ENCODE data around the gene DIMT1.

DNA sequence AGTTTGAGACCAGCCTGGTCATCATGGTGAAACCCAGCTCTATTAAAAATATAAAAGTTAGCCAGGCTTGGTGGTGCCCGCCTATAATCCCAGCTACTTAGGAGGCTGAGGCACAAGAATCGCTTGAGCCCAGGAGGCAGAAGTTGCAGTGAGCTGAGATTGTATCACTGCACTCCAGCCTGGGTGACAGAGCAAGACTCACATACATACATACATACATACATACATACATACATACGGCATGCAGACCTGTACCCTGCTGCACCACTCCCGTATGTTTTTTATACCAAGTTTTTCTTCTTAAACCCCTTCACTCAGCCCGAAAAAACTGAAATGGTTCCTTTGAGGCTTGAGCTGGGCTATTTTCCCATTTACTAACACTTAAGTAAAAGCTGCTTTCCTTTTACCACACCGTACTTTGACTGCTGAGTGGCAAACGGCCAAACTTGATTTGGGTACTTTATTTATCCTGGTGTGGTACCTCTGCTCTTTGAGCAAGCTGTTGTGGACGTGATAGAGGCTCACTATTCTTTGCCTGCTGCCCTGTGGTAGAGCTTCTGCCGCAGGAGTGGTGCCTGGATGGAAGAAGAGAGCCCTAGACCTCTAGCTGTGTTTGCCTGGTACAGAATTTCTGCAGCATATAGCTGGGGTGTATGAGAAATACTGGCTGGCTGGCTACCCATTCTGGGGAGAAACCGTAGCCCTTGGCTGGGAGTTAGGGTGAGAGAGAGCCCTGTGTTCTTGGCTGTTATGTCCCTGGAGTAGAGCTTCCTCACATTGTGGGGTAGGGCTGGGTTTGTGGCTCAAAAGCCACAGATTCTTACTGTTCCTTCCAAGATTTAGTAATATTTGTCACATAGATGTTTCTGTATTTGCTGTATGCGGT lies 28.3 kb upstream of the DIMT1 start:
- TF ChIP-seq, protein P1, sequence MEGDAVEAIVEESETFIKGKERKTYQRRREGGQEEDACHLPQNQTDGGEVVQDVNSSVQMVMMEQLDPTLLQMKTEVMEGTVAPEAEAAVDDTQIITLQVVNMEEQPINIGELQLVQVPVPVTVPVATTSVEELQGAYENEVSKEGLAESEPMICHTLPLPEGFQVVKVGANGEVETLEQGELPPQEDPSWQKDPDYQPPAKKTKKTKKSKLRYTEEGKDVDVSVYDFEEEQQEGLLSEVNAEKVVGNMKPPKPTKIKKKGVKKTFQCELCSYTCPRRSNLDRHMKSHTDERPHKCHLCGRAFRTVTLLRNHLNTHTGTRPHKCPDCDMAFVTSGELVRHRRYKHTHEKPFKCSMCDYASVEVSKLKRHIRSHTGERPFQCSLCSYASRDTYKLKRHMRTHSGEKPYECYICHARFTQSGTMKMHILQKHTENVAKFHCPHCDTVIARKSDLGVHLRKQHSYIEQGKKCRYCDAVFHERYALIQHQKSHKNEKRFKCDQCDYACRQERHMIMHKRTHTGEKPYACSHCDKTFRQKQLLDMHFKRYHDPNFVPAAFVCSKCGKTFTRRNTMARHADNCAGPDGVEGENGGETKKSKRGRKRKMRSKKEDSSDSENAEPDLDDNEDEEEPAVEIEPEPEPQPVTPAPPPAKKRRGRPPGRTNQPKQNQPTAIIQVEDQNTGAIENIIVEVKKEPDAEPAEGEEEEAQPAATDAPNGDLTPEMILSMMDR (conservative IDR thresholded peaks at IDR 0.05; ENCODE audit: low read depth, low read length), result no peak
- TF ChIP-seq RCOR1 (IDR thresholded peaks at IDR 0.05; ENCODE audit: insufficient replicate concordance, low read length), result no peak
- TF ChIP-seq, protein P2, sequence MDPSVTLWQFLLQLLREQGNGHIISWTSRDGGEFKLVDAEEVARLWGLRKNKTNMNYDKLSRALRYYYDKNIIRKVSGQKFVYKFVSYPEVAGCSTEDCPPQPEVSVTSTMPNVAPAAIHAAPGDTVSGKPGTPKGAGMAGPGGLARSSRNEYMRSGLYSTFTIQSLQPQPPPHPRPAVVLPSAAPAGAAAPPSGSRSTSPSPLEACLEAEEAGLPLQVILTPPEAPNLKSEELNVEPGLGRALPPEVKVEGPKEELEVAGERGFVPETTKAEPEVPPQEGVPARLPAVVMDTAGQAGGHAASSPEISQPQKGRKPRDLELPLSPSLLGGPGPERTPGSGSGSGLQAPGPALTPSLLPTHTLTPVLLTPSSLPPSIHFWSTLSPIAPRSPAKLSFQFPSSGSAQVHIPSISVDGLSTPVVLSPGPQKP (IDR thresholded peaks at IDR 0.05; ENCODE audit: borderline replicate concordance, low read depth, low read length), result no peak
- no peak for TF ChIP-seq MAFK (IDR thresholded peaks at IDR 0.05; ENCODE audit: low read depth, low read length)
- no peak for TF ChIP-seq POLR2A (IDR thresholded peaks at IDR 0.05; ENCODE audit: low read depth, low read length)
- no peak for TF ChIP-seq RAD21 (IDR thresholded peaks at IDR 0.05; ENCODE audit: low read length)
- no peak for TF ChIP-seq SMC3 (IDR thresholded peaks at IDR 0.05; ENCODE audit: low read depth, low read length)
- no peak for TF ChIP-seq MAZ (IDR thresholded peaks at IDR 0.05; ENCODE audit: borderline replicate concordance, low read depth, low read length)
- no peak for TF ChIP-seq FOS (IDR thresholded peaks at IDR 0.05; ENCODE audit: low read depth, low read length)
- TF ChIP-seq CEBPB (IDR thresholded peaks at IDR 0.05; ENCODE audit: low read depth, low read length), result no peak
- TF ChIP-seq RFX5 (IDR thresholded peaks at IDR 0.05; ENCODE audit: low read depth, low read length), result no peak
- TF ChIP-seq, protein P3, sequence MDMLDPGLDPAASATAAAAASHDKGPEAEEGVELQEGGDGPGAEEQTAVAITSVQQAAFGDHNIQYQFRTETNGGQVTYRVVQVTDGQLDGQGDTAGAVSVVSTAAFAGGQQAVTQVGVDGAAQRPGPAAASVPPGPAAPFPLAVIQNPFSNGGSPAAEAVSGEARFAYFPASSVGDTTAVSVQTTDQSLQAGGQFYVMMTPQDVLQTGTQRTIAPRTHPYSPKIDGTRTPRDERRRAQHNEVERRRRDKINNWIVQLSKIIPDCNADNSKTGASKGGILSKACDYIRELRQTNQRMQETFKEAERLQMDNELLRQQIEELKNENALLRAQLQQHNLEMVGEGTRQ (IDR thresholded peaks at IDR 0.05; ENCODE audit: low read depth, low read length), result no peak
- TF ChIP-seq CHD1 (IDR thresholded peaks at IDR 0.05; ENCODE audit: low read depth, low read length), result no peak

Data from IMR-90 (cell line).